Aorta (tissue), 5 donors: Measurements from ENCODE around the gene VIPR2. TPM values are rescaled to one million over a fixed set of nuclear protein-coding genes. Genes with fewer than 3 reads are reported as not detected.

Source experiments
- ATAC-seq: fragments of 200-7000 bp; cut with Tn5 transposase; one replicate; pipeline ENCODE4 v1.9.1; 2022; ENCODE audit warnings: moderate library complexity; ENCODE audit not compliant: low FRiP score
- DNase-seq, 2 donors: peaks; one replicate each; pipeline ENCODE4 v3.0.0-alpha.2; 2020
- H3K27ac ChIP-seq, 2 donors: one replicate each; pipeline ENCODE4 v1.5.1; 2013; ENCODE audit warnings: low read length in 2 of 2, mild to moderate bottlenecking in 2 of 2, moderate library complexity in 2 of 2, control low read depth in 1 of 2, inconsistent platforms in 1 of 2, low read depth in 1 of 2
- H3K27me3 ChIP-seq, 2 donors: one replicate each; pipeline ENCODE4 v1.6.1; 2013; ENCODE audit warnings: control low read depth in 1 of 2, low read length in 1 of 2, mild to moderate bottlenecking in 1 of 2, moderate library complexity in 1 of 2; ENCODE audit not compliant: insufficient read depth in 2 of 2, control insufficient read depth in 1 of 2
- H3K36me3 ChIP-seq, 2 donors: one replicate each; pipeline ENCODE4 v1.6.1; 2013; ENCODE audit warnings: control low read depth in 1 of 2, low read length in 1 of 2, mild to moderate bottlenecking in 1 of 2; ENCODE audit not compliant: insufficient read depth in 2 of 2, control insufficient read depth in 1 of 2
- H3K4me1 ChIP-seq, 2 donors: one replicate each; pipeline ENCODE4 v1.6.1; 2013; ENCODE audit warnings: low read length in 2 of 2, control low read depth in 1 of 2, mild to moderate bottlenecking in 1 of 2, moderate library complexity in 1 of 2; ENCODE audit not compliant: insufficient read depth in 2 of 2, control insufficient read depth in 1 of 2
- H3K4me3 ChIP-seq, 2 donors: one replicate each; pipeline ENCODE4 v1.5.1; 2013; ENCODE audit warnings: low read length in 2 of 2, control low read depth in 1 of 2, mild to moderate bottlenecking in 1 of 2
- H3K9me3 ChIP-seq: one replicate; pipeline ENCODE4 v1.6.1; 2013; ENCODE audit warnings: mild to moderate bottlenecking, low read length; ENCODE audit not compliant: control insufficient read depth
- WGBS, 2 donors: extraction: QIAGEN DNeasy Blood & Tissue Kit; methylation state at CpG; one replicate each; pipeline ENCODE4 v1.1.7; 2013; 5-methylcytosine and 5-hydroxymethylcytosine counted together
- intact Hi-C, 2 donors: fragments of 100-400 bp; cut with DNase I; formaldehyde crosslinking; loops; one replicate each; pipeline versions ENCODE4 v1.14.2 to v1.15.0; 2022
- long read RNA-seq, 2 donors: library from polyadenylated mRNA; unstranded; transcript quantifications; one replicate each; pipeline ENCODE4 v2.0.0, GENCODE V29; 2020 to 2021
- polyA plus RNA-seq, 2 donors: library from polyadenylated mRNA; stranded (reverse); fragments of 200-250 nt; gene quantifications; one replicate each; pipeline ENCODE4 v1.2.3, GENCODE V29; 2013
- total RNA-seq, 2 donors: library from RNA; stranded (reverse); fragmentation: NEBNext Ultra II Directional; extraction: Animal tissue kit (Norgen Biotek cat#: 25700); gene quantifications; one replicate each; pipeline ENCODE4 v1.2.1, GENCODE V29; 2021
- donor health status: healthy with polysubstance abuse.
- donor health status: Bipolar disorder and iron deficiency.
- donor health status: DM: no; HTN: no; CAD: no.
- donor health status: DM: no; HTN: no; CAD: no.
- donor health status: DM: yes; HTN: yes; CAD: no.

VIPR2 gene
- total RNA-seq (10 to 100 TPM; 10.4 to 12.6 TPM), polyA plus RNA-seq (10 to 100 TPM in 1 of 2 donors, 1 to 10 TPM in 1; 3.3 to 14.1 TPM)
- long read RNA-seq, donor 1, transcript VIPR2-201 (13 exons, 3,944 nt): major isoform, 9 of 56 reads
- long read RNA-seq, donor 1, partial matches to known transcripts: 1 of 56 reads
- long read RNA-seq, donor 1, other reads (novel, unspliced or antisense): 45 of 56 reads
- long read RNA-seq, donor 2, partial matches to known transcripts: 4 of 18 reads
- long read RNA-seq, donor 2, other reads (novel, unspliced or antisense): 14 of 18 reads

GRCh38 chr7:159144758-159145489 lies at the start of gene VIPR2:
VIPR2 (minus strand) TSS chr7:159144867; CDS start chr7:159144771, 96 bp downstream.
- DNase-seq (peak in 1 of 2 donors; percentile 82), ATAC-seq (peak; percentile 53)
- H3K27me3 ChIP-seq: no peaks in the 10 kb centered on the region
- H3K9me3 ChIP-seq: no peaks in the 10 kb centered on the region
- intact Hi-C loops: loop anchor here (5.0 kb wide), 1 partner anchor 48 kb away; no protein-coding TSS in a partner anchor
- H3K27ac ChIP-seq: no peak within 1 kb of the TSS
- no peaks in the 10 kb centered on the region for H3K36me3 ChIP-seq
- 0 to 1% methylated on average over 41 to 88 of the region's 88 CpGs for WGBS, 2 donors
- H3K4me3 ChIP-seq: peak within 1 kb of the TSS; percentile 77 to 92
- no peaks in the 10 kb centered on the region for H3K4me1 ChIP-seq

GRCh38 chr7:159193543-159194090 lies 49.0 kb upstream of the VIPR2 start:
- intact Hi-C loops: no loop called here
- ATAC-seq (no peak), DNase-seq (no peak)
- no peak overlapping the region for H3K4me3 ChIP-seq
- H3K4me1 ChIP-seq: no peaks in the 10 kb centered on the region
- no peaks in the 10 kb centered on the region for H3K27me3 ChIP-seq
- H3K9me3 ChIP-seq: peaks cover 2% of the 10 kb centered on the region
- H3K36me3 ChIP-seq: no peaks in the 10 kb centered on the region
- WGBS, 2 donors: 71 to 75% methylated on average over 4 of the region's 4 CpGs
- no peak overlapping the region for H3K27ac ChIP-seq

- no peaks in the 10 kb centered on the region for H3K4me1 ChIP-seq
- no peak overlapping the region for H3K4me3 ChIP-seq
- ATAC-seq (no peak), DNase-seq (no peak)
- no peaks in the 10 kb centered on the region for H3K27me3 ChIP-seq
- H3K27ac ChIP-seq: no peak overlapping the region
- peaks cover 2% of the 10 kb centered on the region for H3K9me3 ChIP-seq
- intact Hi-C loops: no loop called here
- 75 to 79% methylated on average over 13 of the region's 13 CpGs for WGBS, 2 donors
- H3K36me3 ChIP-seq: no peaks in the 10 kb centered on the region
These were observed 48.2 kb upstream of the VIPR2 start for GRCh38 chr7:159192725-159193453.

GRCh38 chr7:159192013-159192412 lies 47.3 kb upstream of the VIPR2 start:
- ATAC-seq (no peak), DNase-seq (no peak)
- Histone ChIP-seq H3K4me3 (no peak overlapping the region), H3K36me3 (no peaks in the 10 kb centered on the region), H3K4me1 (no peaks in the 10 kb centered on the region), H3K27ac (no peak overlapping the region), H3K9me3 (peaks cover 2% of the 10 kb centered on the region), H3K27me3 (no peaks in the 10 kb centered on the region)
- 87 to 88% methylated on average over 3 of the region's 3 CpGs for whole genome bisulfite sequencing, 2 donors
- intact Hi-C loops: no loop called here

DNA sequence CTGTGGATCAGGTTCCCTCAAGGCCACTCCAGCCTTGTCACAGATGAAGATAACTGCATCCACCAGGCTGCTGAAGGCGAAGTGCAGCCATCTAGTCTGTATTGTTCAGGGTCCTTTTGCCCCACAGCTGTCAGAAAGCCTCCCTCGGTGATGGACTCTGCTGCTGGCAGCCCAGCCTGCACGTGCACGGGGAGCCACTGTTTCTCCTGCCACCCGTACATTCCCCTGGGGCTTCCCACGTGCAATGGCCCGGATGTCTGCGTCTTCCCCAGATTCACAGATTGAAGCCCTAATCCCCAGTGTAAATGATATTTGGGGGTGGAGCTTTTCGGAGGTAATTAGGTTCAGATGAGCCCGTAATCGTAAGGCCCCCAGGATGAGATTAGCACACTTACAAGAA lies 46.6 kb upstream of the VIPR2 start:
- intact Hi-C loops: no loop called here
- ATAC-seq (no peak), DNase-seq (no peak)
- 50 to 61% methylated on average over 11 of the region's 11 CpGs for WGBS, 2 donors
- H3K27ac ChIP-seq: no peak overlapping the region
- H3K9me3 ChIP-seq: peaks cover 2% of the 10 kb centered on the region
- H3K36me3 ChIP-seq: no peaks in the 10 kb centered on the region
- no peaks in the 10 kb centered on the region for H3K4me1 ChIP-seq
- H3K4me3 ChIP-seq: no peak overlapping the region
- H3K27me3 ChIP-seq: no peaks in the 10 kb centered on the region

DNA sequence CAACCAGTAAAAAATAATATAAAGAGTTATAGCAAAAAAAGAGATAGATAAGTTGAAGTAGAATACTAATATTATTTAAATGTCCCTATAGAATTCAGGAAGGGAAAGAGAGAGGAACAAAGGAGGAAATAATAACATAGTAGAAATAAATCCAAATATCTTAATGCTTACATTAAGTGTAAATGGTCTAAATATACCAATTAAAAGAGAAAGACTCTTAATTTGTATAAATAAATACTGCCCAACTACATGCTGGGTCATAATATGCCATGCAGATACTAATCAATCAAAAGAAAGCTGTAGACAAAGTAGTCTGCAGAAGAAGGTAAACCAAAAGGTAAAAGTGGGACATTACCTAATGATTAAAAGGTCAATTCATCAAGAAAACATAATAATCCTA lies 43.3 kb upstream of the VIPR2 start:
- Histone ChIP-seq H3K4me3 (no peak overlapping the region), H3K4me1 (no peaks in the 10 kb centered on the region), H3K27me3 (no peaks in the 10 kb centered on the region), H3K9me3 (peaks cover 2% of the 10 kb centered on the region), H3K36me3 (no peaks in the 10 kb centered on the region), H3K27ac (no peak overlapping the region)
- ATAC-seq (no peak), DNase-seq (no peak)
- intact Hi-C loops: no loop called here

DNA sequence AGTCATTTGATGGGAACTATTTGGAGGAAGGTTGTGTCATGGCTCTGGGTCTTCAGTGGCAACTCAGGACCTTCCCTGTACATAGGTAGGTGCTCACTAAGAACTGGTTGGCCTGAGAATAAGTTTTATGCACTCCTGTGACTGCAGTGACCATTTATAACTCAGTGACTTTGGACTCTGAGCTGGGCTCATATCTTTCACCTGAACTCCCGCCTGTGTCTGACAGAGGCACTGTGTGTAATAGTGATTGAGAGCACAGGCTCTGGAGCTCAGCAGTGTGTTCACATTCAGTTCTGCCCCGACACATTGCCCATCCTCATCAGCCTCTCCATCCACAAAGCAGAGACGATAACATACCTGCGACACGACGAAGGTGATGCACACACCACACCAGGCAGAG lies 34.6 kb upstream of the VIPR2 start:
- ATAC-seq: no peak
- intact Hi-C loops: no loop called here
- no peaks in the 10 kb centered on the region for H3K36me3 ChIP-seq
- no peaks in the 10 kb centered on the region for H3K9me3 ChIP-seq
- WGBS, 2 donors: 80 to 88% methylated on average over 6 of the region's 6 CpGs
- no peak for DNase-seq
- H3K27me3 ChIP-seq: no peaks in the 10 kb centered on the region
- no peak overlapping the region for H3K27ac ChIP-seq
- no peak overlapping the region for H3K4me3 ChIP-seq
- H3K4me1 ChIP-seq: no peaks in the 10 kb centered on the region

- no peaks in the 10 kb centered on the region for H3K27me3 ChIP-seq
- intact Hi-C loops: no loop called here
- no peak for ATAC-seq
- no peaks in the 10 kb centered on the region for H3K4me1 ChIP-seq
- H3K4me3 ChIP-seq: no peak overlapping the region
- no peaks in the 10 kb centered on the region for H3K36me3 ChIP-seq
- no peak overlapping the region for H3K27ac ChIP-seq
- WGBS, 2 donors: 51 to 66% methylated on average over 3 of the region's 3 CpGs
- H3K9me3 ChIP-seq: no peaks in the 10 kb centered on the region
- no peak for DNase-seq
These were observed 32.8 kb upstream of the VIPR2 start for GRCh38 chr7:159177284-159177953.
